ENCODE results near the gene MARCHF4. TPM values are rescaled to one million over a fixed set of nuclear protein-coding genes. Genes with fewer than 3 reads are reported as not detected.

Gene MARCHF4
- total RNA-seq, 1 experiment from 2014 or later: 0.54 TPM

GRCh38 chr2:216352653-216353270 is 19.5 kb downstream of the MARCHF4 start:
- intact Hi-C loops (cut with micrococcal nuclease; ENCODE audit: unreplicated experiment): no loop called here
- peaks cover 8% of the 10 kb centered on the region for H3K4me1 Mint-ChIP-seq (ENCODE audit: low read depth, unreplicated experiment)
- BruUV-seq (replicated peaks): no TSS peak
- no peaks in the 10 kb centered on the region for H3K36me3 Mint-ChIP-seq (ENCODE audit: insufficient read depth, unreplicated experiment)
- H3K27ac Mint-ChIP-seq (ENCODE audit: unreplicated experiment): no peak overlapping the region
- H3K9me3 Mint-ChIP-seq (ENCODE audit: low read depth, unreplicated experiment): no peaks in the 10 kb centered on the region
- peaks cover 76% of the 10 kb centered on the region for H3K27me3 Mint-ChIP-seq (ENCODE audit: unreplicated experiment)
- CTCF ChIA-PET: no interaction called here
- no peak for TF ChIP-seq CTCF (IDR thresholded peaks at IDR 0.05; ENCODE audit: unreplicated experiment)
- H3K4me3 Mint-ChIP-seq (ENCODE audit: low read depth, unreplicated experiment): no peak overlapping the region
- no peak for DNase-seq

GRCh38 chr2:216351172-216351925 is 20.9 kb downstream of the MARCHF4 start:
- intact Hi-C loops (cut with micrococcal nuclease; ENCODE audit: unreplicated experiment): no loop called here
- no TSS peak for BruUV-seq (replicated peaks)
- H3K27me3 Mint-ChIP-seq (ENCODE audit: unreplicated experiment): peaks cover 81% of the 10 kb centered on the region
- H3K4me3 Mint-ChIP-seq (ENCODE audit: low read depth, unreplicated experiment): no peak overlapping the region
- no peaks in the 10 kb centered on the region for H3K9me3 Mint-ChIP-seq (ENCODE audit: low read depth, unreplicated experiment)
- no peak for DNase-seq
- H3K4me1 Mint-ChIP-seq (ENCODE audit: low read depth, unreplicated experiment): peaks cover 8% of the 10 kb centered on the region
- no peak for TF ChIP-seq CTCF (IDR thresholded peaks at IDR 0.05; ENCODE audit: unreplicated experiment)
- H3K27ac Mint-ChIP-seq (ENCODE audit: unreplicated experiment): no peak overlapping the region
- CTCF ChIA-PET: no interaction called here
- H3K36me3 Mint-ChIP-seq (ENCODE audit: insufficient read depth, unreplicated experiment): no peaks in the 10 kb centered on the region

GRCh38 chr2:216350214-216350791 is 22.0 kb downstream of the MARCHF4 start:
- H3K4me3 Mint-ChIP-seq (ENCODE audit: low read depth, unreplicated experiment): no peak overlapping the region
- peaks cover 8% of the 10 kb centered on the region for H3K4me1 Mint-ChIP-seq (ENCODE audit: low read depth, unreplicated experiment)
- no peaks in the 10 kb centered on the region for H3K9me3 Mint-ChIP-seq (ENCODE audit: low read depth, unreplicated experiment)
- peaks cover 81% of the 10 kb centered on the region for H3K27me3 Mint-ChIP-seq (ENCODE audit: unreplicated experiment)
- H3K36me3 Mint-ChIP-seq (ENCODE audit: insufficient read depth, unreplicated experiment): no peaks in the 10 kb centered on the region
- no peak overlapping the region for H3K27ac Mint-ChIP-seq (ENCODE audit: unreplicated experiment)
- TF ChIP-seq CTCF (IDR thresholded peaks at IDR 0.05; ENCODE audit: unreplicated experiment): no peak
- BruUV-seq (replicated peaks): no TSS peak
- no peak for DNase-seq
- CTCF ChIA-PET: no interaction called here
- intact Hi-C loops (cut with micrococcal nuclease; ENCODE audit: unreplicated experiment): no loop called here

GRCh38 chr2:216349366-216349765 is 22.9 kb downstream of the MARCHF4 start:
- no peak for DNase-seq
- Mint-ChIP-seq H3K4me1 (ENCODE audit: low read depth, unreplicated experiment) (peaks cover 8% of the 10 kb centered on the region), H3K27me3 (ENCODE audit: unreplicated experiment) (peaks cover 81% of the 10 kb centered on the region), H3K36me3 (ENCODE audit: insufficient read depth, unreplicated experiment) (no peaks in the 10 kb centered on the region), H3K27ac (ENCODE audit: unreplicated experiment) (no peak overlapping the region), H3K4me3 (ENCODE audit: low read depth, unreplicated experiment) (no peak overlapping the region), H3K9me3 (ENCODE audit: low read depth, unreplicated experiment) (no peaks in the 10 kb centered on the region)
- BruUV-seq (replicated peaks): no TSS peak
- CTCF ChIA-PET: interaction anchor here (1.2 kb wide), 1 partner anchor 17 kb away, joined by 3 read pairs; no protein-coding TSS in a partner anchor
- intact Hi-C loops (cut with micrococcal nuclease; ENCODE audit: unreplicated experiment): no loop called here
- no peak for TF ChIP-seq CTCF (IDR thresholded peaks at IDR 0.05; ENCODE audit: unreplicated experiment)
